Measurements from ENCODE around the gene SAPCD2. TPM values are rescaled to one million over a fixed set of nuclear protein-coding genes. Genes with fewer than 3 reads are reported as not detected.

The SAPCD2 gene
- total and polyA plus RNA-seq, 2 of the 4 experiments (the other 2 are of a cell fraction) = 3.4 to 4.9 TPM

GRCh38 chr9:137053944-137054931 lies 16.1 kb downstream of the SAPCD2 start, which contains the start of gene ENTPD2 (continued):
- TF ChIP-seq RFX5 (IDR thresholded peaks at IDR 0.05; ENCODE audit: low read depth, low read length) (no peak), MAZ (IDR thresholded peaks at IDR 0.05; ENCODE audit: borderline replicate concordance, low read depth, low read length) (no peak)

GRCh38 chr9:137052998-137053943 lies 17.1 kb downstream of the SAPCD2 start:
- H2AFZ ChIP-seq (replicated peaks; ENCODE audit: low read length, poor library complexity) = peak overlapping the region; percentile 67
- DNase-seq = no peak
- ATAC-seq (ENCODE audit: low read depth) = no peak
- H3K18ac ChIP-seq (ENCODE audit: low read depth, low read length) = no peak overlapping the region
- no peaks in the 10 kb centered on the region for H3K36me3 ChIP-seq (ENCODE audit: control insufficient read depth, insufficient read depth, low read length)
- H4K5ac ChIP-seq (ENCODE audit: low read depth, low read length) = no peak overlapping the region
- peaks cover 70% of the 10 kb centered on the region for H3K27me3 ChIP-seq (ENCODE audit: control insufficient read depth, insufficient read depth, low read length)
- no peak overlapping the region for H3K4me2 ChIP-seq (ENCODE audit: low read depth, low read length)
- no peak overlapping the region for H2BK5ac ChIP-seq (ENCODE audit: low read depth, low read length, poor library complexity, severe bottlenecking)
- no peak overlapping the region for H3K9ac ChIP-seq (ENCODE audit: low read depth, low read length)
- in situ Hi-C loops (cut with MboI; ENCODE audit: low sequenced_read_pairs) (no loop called here), dilution Hi-C loops (cut with HindIII; ENCODE audit: low sequenced_read_pairs, unreplicated experiment) (no loop called here), intact Hi-C loops (cut with micrococcal nuclease) (no loop called here)
- H3K4me1 ChIP-seq (ENCODE audit: control insufficient read depth, insufficient read depth, low read length) = peaks cover 3% of the 10 kb centered on the region; the same call in 1 of the 2 replicates
- no peak overlapping the region for H3K27ac ChIP-seq (ENCODE audit: insufficient read depth, low read length)
- H2AK5ac ChIP-seq (ENCODE audit: low read depth, low read length) = no peak overlapping the region
- CTCF ChIA-PET = no interaction called here
- H3K56ac ChIP-seq (ENCODE audit: extremely low read depth, insufficient read depth, low read length) = no peak overlapping the region
- no peak overlapping the region for H2BK15ac ChIP-seq (ENCODE audit: low read depth, low read length)
- H3K14ac ChIP-seq (replicated peaks; ENCODE audit: low read depth, low read length) = no peak overlapping the region
- H3K23ac ChIP-seq (ENCODE audit: low read depth, low read length) = no peak overlapping the region
- no peaks in the 10 kb centered on the region for H3K9me3 ChIP-seq (ENCODE audit: control insufficient read depth, insufficient read depth, low read length)
- no peaks in the 10 kb centered on the region for H3K79me1 ChIP-seq (ENCODE audit: low read depth in 1 of 2, low read length in 2 of 2)
- 32% methylated on average over 26 of the region's 71 CpGs; no CpG with 5 or more reads in 1 of the 2 experiments for WGBS, 2 experiments (ENCODE audit: extremely low coverage in 2 of 2, insufficient read length in 1 of 2)
- H4K91ac ChIP-seq (ENCODE audit: insufficient read depth, low read depth, low read length) = no peak overlapping the region
- TF ChIP-seq RCOR1 (IDR thresholded peaks at IDR 0.05; ENCODE audit: insufficient replicate concordance, low read length) = no peak
- no peak for TF ChIP-seq BHLHE40 (IDR thresholded peaks at IDR 0.05; ENCODE audit: low read depth, low read length)
- TF ChIP-seq FOS (IDR thresholded peaks at IDR 0.05; ENCODE audit: low read depth, low read length) = no peak
- TF ChIP-seq POLR2A (IDR thresholded peaks at IDR 0.05; ENCODE audit: low read depth, low read length) = no peak
- TF ChIP-seq MXI1 (IDR thresholded peaks at IDR 0.05; ENCODE audit: borderline replicate concordance, low read depth, low read length) = no peak
- H3K4me3 ChIP-seq (ENCODE audit: insufficient read depth, low read depth, low read length) = no peak overlapping the region
- H3K9me1 ChIP-seq (ENCODE audit: insufficient read depth, low read length) = no peaks in the 10 kb centered on the region
- H4K20me1 ChIP-seq (ENCODE audit: insufficient read depth, low read length) = no peaks in the 10 kb centered on the region; the same call in 1 of the 2 replicates
- no peak overlapping the region for H4K8ac ChIP-seq (ENCODE audit: low read depth in 2 of 2, low read length in 2 of 2)
- H2BK20ac ChIP-seq (ENCODE audit: low read depth, low read length) = no peak overlapping the region
- H2BK120ac ChIP-seq (ENCODE audit: low read depth, low read length) = no peak overlapping the region
- no peak overlapping the region for H3K4ac ChIP-seq (ENCODE audit: low read depth, low read length)
- BruUV-seq (replicated peaks) = no TSS peak
- H2AK9ac ChIP-seq (replicated peaks; ENCODE audit: low read depth, low read length, poor library complexity) = no peak overlapping the region
- POLR2A ChIA-PET (ENCODE audit: unreplicated experiment) = no interaction called here
